GM23338 (cell line): ENCODE measurements around the gene CEP72. TPM values are rescaled to one million over a fixed set of nuclear protein-coding genes. Genes with fewer than 3 reads are reported as not detected.

Source experiments
- ATAC-seq: fragments of 200-7000 bp; cut with Tn5 transposase; 3 replicates; pipeline ENCODE4 v1.9.1; 2020
- DNase-seq: peaks from one replicate; pipeline ENCODE4 v3.0.0-alpha.2; 2015; ENCODE audit warnings: low spot score
- H2AFZ ChIP-seq: fragments of 200-600 bp; sonication (generic); 2 replicates; pipeline ENCODE4 v1.8.0; 2016; ENCODE audit warnings: antibody characterized with exemption, mild to moderate bottlenecking, moderate library complexity
- H3F3A ChIP-seq: fragments of 200-600 bp; sonication (generic); replicated peaks from 2 replicates; pipeline ENCODE4 v1.8.0; 2017; ENCODE audit warnings: antibody characterized with exemption, mixed run types, low read depth
- H3K27ac ChIP-seq: fragments of 200-600 bp; sonication (generic); 2 replicates; pipeline ENCODE4 v1.6.1; 2016; ENCODE audit warnings: low read depth
- H3K27me3 ChIP-seq: fragments of 200-600 bp; sonication (generic); 2 replicates; pipeline ENCODE4 v1.8.0; 2016; ENCODE audit warnings: mild to moderate bottlenecking, mixed run types, moderate library complexity; ENCODE audit not compliant: insufficient read depth
- H3K36me3 ChIP-seq: fragments of 200-600 bp; sonication (generic); 2 replicates; pipeline ENCODE4 v1.8.0; 2016; ENCODE audit warnings: mild to moderate bottlenecking; ENCODE audit not compliant: insufficient read depth
- H3K4me1 ChIP-seq: fragments of 200-600 bp; sonication (generic); 2 replicates; pipeline ENCODE4 v1.8.0; 2016; ENCODE audit warnings: mild to moderate bottlenecking, moderate library complexity; ENCODE audit not compliant: insufficient read depth
- H3K4me2 ChIP-seq: fragments of 200-600 bp; sonication (generic); 2 replicates; pipeline ENCODE4 v1.7.1; 2017; ENCODE audit warnings: mixed run types
- H3K4me3 ChIP-seq: fragments of 200-600 bp; sonication (generic); 2 replicates; pipeline ENCODE4 v1.6.1; 2016; ENCODE audit warnings: mixed run types
- H3K79me2 ChIP-seq: fragments of 200-600 bp; sonication (generic); replicated peaks from 2 replicates; pipeline ENCODE4 v1.8.0; 2017; ENCODE audit warnings: mild to moderate bottlenecking; ENCODE audit not compliant: insufficient read depth
- H3K9me2 ChIP-seq: fragments of 200-600 bp; sonication (generic); 2 replicates; pipeline ENCODE4 v1.8.0; 2017; ENCODE audit not compliant: insufficient read depth
- H4K20me1 ChIP-seq: fragments of 200-600 bp; sonication (generic); replicated peaks from 2 replicates; pipeline ENCODE4 v1.8.0; 2017; ENCODE audit warnings: mild to moderate bottlenecking; ENCODE audit not compliant: insufficient read depth
- H3K27ac Mint-ChIP-seq: 2 replicates; pipeline ENCODE4 v1.8.0; 2020; ENCODE audit warnings: inconsistent platforms, mild to moderate bottlenecking, moderate library complexity, mixed read lengths
- H3K27me3 Mint-ChIP-seq: 3 replicates; pipeline ENCODE4 v1.8.0; 2022; ENCODE audit warnings: low read depth, mild to moderate bottlenecking, moderate library complexity, mixed read lengths, inconsistent platforms; ENCODE audit not compliant: insufficient read depth, poor library complexity
- H3K36me3 Mint-ChIP-seq: 3 replicates; pipeline ENCODE4 v1.8.0; 2021; ENCODE audit warnings: low read depth, mild to moderate bottlenecking, inconsistent platforms, moderate library complexity, mixed read lengths
- H3K4me1 Mint-ChIP-seq: 3 replicates; pipeline ENCODE4 v1.8.0; 2020; ENCODE audit warnings: mild to moderate bottlenecking, inconsistent platforms, mixed read lengths
- H3K4me3 Mint-ChIP-seq: 3 replicates; pipeline ENCODE4 v1.8.0; 2021; ENCODE audit warnings: moderate library complexity, mild to moderate bottlenecking, inconsistent platforms, mixed read lengths
- H3K9me3 Mint-ChIP-seq: 3 replicates; pipeline ENCODE4 v1.8.0; 2020; ENCODE audit warnings: moderate library complexity, mild to moderate bottlenecking, inconsistent platforms, mixed read lengths
- CREB1 ChIP-seq: fragments of 250-450 bp; sonication (Bioruptor Pico); IDR thresholded peaks from 2 replicates; pipeline ENCODE4 v1.5.0; 2020; ENCODE audit warnings: low read depth, mild to moderate bottlenecking, moderate library complexity
- EZH2 ChIP-seq: fragments of 200-600 bp; sonication (generic); IDR thresholded peaks from one replicate; pipeline ENCODE4 v1.8.0; 2017; ENCODE audit warnings: antibody characterized with exemption, mild to moderate bottlenecking, low read depth; ENCODE audit not compliant: unreplicated experiment
- EZH2phosphoT487 ChIP-seq: fragments of 200-600 bp; sonication (generic); IDR thresholded peaks from one replicate; pipeline ENCODE4 v1.8.1; 2018; ENCODE audit warnings: antibody characterized with exemption; ENCODE audit not compliant: unreplicated experiment
- JUNB ChIP-seq: IDR thresholded peaks from one replicate; pipeline ENCODE4 v1.6.1; 2016; ENCODE audit warnings: antibody characterized with exemption; ENCODE audit not compliant: unreplicated experiment
- NANOG ChIP-seq: IDR thresholded peaks from 2 replicates; pipeline ENCODE4 v1.6.1; 2016; ENCODE audit warnings: antibody characterized with exemption, borderline replicate concordance
- POLR2AphosphoS5 ChIP-seq: IDR thresholded peaks from 2 replicates; pipeline ENCODE4 v1.6.1; 2016; ENCODE audit warnings: antibody characterized with exemption, low read depth
- STAT1 ChIP-seq: IDR thresholded peaks from one replicate; pipeline ENCODE4 v1.6.1; 2016; ENCODE audit warnings: antibody characterized with exemption; ENCODE audit not compliant: unreplicated experiment
- ZNF114 ChIP-seq: fragments of 250-450 bp; sonication (Bioruptor Pico); IDR thresholded peaks from 2 replicates; pipeline ENCODE4 v1.5.0; 2020; ENCODE audit warnings: mild to moderate bottlenecking, moderate library complexity
- polyA plus RNA-seq: library from polyadenylated mRNA; unstranded; fragments of >200 nt; fragmentation: Nextera tagmentation; extraction: Ambion mirVana; gene quantifications from 2 replicates; pipeline ENCODE4 v1.2.1, GENCODE V29; 2016
- total RNA-seq: library from RNA; depleted of rRNA; stranded (reverse); fragments of >200 nt; shearing (Covaris generic); gene quantifications from 2 replicates; pipeline ENCODE4 v1.2.3, GENCODE V29; 2014
- TF ChIP-seq, protein P1 (sequence below): IDR thresholded peaks from one replicate; pipeline ENCODE4 v1.6.1; 2018; ENCODE audit warnings: antibody characterized with exemption; ENCODE audit not compliant: unreplicated experiment
- TF ChIP-seq, protein P2 (sequence below): fragments of 250-450 bp; sonication (Bioruptor Pico); IDR thresholded peaks from 2 replicates; pipeline ENCODE4 v1.5.0; 2020; ENCODE audit warnings: mild to moderate bottlenecking, moderate library complexity
- TF ChIP-seq, protein P3 (sequence below), 2 experiments: fragments of 200-600 bp in 1 of 2; sonication (generic) in 1 of 2; conservative IDR thresholded peaks; 2 replicates each; pipeline versions ENCODE4 v1.5.1 to v1.6.1; 2016 to 2017; ENCODE audit warnings: antibody characterized with exemption in 2 of 2, low read depth in 2 of 2, mild to moderate bottlenecking in 2 of 2, moderate library complexity in 1 of 2
- TF ChIP-seq, protein P4 (sequence below): IDR thresholded peaks from 2 replicates; pipeline ENCODE4 v1.6.1; 2016; ENCODE audit warnings: antibody characterized with exemption

CEP72 gene
- total and polyA plus RNA-seq, 2 experiments from 2014 or later, result 15.5 to 27.1 TPM

DNA sequence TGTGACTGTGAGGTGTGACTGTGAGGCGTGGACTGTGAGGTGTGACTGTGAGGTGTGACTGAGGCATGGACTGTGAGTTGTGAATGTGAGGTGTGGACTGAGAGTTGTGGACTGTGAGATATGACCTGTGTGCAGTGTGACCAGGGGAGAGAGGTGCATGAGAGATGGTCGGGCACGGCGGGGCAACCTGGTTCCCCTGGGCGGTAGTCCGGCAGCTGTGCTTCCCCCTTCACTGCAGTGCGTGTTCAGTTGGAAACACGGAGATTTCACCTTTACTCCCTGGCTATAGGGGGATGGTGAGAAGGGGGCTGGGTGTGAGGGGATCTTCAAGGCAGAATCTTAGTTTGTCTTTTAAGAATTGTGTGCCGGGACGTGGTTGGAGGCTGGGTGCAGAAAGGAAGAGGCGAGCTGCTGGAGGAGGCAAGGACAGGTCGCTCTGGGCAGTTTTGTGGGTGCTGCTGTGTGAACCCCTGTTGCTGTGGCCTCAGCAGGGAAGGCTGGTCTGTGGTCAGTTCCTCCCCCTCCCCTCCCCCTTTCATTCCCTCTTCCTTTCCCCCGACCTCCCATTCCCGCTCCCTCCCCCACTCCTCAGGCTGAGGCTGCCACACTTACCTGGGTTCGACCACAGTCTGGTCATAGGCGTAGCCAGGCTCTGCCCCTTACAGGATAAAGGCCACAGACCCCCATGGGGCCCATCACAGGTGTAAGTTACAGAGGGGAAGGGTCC is 39.3 kb downstream of the CEP72 start:
- Histone ChIP-seq H3K36me3 (peaks cover 24% of the 10 kb centered on the region), H3K27ac (no peak overlapping the region), H3K9me2 (no peaks in the 10 kb centered on the region), H3K4me2 (no peak overlapping the region), H3K4me1 (no peaks in the 10 kb centered on the region), H3K79me2 (no peaks in the 10 kb centered on the region; the same call in 1 of the 2 replicates), H3F3A (peaks cover 10% of the 10 kb centered on the region), H4K20me1 (no peaks in the 10 kb centered on the region; the same call in 1 of the 2 replicates), H3K4me3 (no peak overlapping the region), H2AFZ (no peak overlapping the region), H3K27me3 (no peaks in the 10 kb centered on the region)
- no peak overlapping the region for H3K4me3 Mint-ChIP-seq
- H3K27me3 Mint-ChIP-seq, result peaks cover 7% of the 10 kb centered on the region
- ATAC-seq, result no peak
- H3K27ac Mint-ChIP-seq, result no peak overlapping the region
- no peak for DNase-seq
- TF ChIP-seq EZH2 (no peak), CREB1 (CRISPR knock-in tag) (no peak), NANOG (no peak), ZNF114 (CRISPR knock-in tag) (no peak), JUNB (no peak), POLR2AphosphoS5 (no peak), EZH2phosphoT487 (no peak), STAT1 (no peak)
- TF ChIP-seq, protein P1, sequence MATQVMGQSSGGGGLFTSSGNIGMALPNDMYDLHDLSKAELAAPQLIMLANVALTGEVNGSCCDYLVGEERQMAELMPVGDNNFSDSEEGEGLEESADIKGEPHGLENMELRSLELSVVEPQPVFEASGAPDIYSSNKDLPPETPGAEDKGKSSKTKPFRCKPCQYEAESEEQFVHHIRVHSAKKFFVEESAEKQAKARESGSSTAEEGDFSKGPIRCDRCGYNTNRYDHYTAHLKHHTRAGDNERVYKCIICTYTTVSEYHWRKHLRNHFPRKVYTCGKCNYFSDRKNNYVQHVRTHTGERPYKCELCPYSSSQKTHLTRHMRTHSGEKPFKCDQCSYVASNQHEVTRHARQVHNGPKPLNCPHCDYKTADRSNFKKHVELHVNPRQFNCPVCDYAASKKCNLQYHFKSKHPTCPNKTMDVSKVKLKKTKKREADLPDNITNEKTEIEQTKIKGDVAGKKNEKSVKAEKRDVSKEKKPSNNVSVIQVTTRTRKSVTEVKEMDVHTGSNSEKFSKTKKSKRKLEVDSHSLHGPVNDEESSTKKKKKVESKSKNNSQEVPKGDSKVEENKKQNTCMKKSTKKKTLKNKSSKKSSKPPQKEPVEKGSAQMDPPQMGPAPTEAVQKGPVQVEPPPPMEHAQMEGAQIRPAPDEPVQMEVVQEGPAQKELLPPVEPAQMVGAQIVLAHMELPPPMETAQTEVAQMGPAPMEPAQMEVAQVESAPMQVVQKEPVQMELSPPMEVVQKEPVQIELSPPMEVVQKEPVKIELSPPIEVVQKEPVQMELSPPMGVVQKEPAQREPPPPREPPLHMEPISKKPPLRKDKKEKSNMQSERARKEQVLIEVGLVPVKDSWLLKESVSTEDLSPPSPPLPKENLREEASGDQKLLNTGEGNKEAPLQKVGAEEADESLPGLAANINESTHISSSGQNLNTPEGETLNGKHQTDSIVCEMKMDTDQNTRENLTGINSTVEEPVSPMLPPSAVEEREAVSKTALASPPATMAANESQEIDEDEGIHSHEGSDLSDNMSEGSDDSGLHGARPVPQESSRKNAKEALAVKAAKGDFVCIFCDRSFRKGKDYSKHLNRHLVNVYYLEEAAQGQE, result no peak
- TF ChIP-seq, protein P2, sequence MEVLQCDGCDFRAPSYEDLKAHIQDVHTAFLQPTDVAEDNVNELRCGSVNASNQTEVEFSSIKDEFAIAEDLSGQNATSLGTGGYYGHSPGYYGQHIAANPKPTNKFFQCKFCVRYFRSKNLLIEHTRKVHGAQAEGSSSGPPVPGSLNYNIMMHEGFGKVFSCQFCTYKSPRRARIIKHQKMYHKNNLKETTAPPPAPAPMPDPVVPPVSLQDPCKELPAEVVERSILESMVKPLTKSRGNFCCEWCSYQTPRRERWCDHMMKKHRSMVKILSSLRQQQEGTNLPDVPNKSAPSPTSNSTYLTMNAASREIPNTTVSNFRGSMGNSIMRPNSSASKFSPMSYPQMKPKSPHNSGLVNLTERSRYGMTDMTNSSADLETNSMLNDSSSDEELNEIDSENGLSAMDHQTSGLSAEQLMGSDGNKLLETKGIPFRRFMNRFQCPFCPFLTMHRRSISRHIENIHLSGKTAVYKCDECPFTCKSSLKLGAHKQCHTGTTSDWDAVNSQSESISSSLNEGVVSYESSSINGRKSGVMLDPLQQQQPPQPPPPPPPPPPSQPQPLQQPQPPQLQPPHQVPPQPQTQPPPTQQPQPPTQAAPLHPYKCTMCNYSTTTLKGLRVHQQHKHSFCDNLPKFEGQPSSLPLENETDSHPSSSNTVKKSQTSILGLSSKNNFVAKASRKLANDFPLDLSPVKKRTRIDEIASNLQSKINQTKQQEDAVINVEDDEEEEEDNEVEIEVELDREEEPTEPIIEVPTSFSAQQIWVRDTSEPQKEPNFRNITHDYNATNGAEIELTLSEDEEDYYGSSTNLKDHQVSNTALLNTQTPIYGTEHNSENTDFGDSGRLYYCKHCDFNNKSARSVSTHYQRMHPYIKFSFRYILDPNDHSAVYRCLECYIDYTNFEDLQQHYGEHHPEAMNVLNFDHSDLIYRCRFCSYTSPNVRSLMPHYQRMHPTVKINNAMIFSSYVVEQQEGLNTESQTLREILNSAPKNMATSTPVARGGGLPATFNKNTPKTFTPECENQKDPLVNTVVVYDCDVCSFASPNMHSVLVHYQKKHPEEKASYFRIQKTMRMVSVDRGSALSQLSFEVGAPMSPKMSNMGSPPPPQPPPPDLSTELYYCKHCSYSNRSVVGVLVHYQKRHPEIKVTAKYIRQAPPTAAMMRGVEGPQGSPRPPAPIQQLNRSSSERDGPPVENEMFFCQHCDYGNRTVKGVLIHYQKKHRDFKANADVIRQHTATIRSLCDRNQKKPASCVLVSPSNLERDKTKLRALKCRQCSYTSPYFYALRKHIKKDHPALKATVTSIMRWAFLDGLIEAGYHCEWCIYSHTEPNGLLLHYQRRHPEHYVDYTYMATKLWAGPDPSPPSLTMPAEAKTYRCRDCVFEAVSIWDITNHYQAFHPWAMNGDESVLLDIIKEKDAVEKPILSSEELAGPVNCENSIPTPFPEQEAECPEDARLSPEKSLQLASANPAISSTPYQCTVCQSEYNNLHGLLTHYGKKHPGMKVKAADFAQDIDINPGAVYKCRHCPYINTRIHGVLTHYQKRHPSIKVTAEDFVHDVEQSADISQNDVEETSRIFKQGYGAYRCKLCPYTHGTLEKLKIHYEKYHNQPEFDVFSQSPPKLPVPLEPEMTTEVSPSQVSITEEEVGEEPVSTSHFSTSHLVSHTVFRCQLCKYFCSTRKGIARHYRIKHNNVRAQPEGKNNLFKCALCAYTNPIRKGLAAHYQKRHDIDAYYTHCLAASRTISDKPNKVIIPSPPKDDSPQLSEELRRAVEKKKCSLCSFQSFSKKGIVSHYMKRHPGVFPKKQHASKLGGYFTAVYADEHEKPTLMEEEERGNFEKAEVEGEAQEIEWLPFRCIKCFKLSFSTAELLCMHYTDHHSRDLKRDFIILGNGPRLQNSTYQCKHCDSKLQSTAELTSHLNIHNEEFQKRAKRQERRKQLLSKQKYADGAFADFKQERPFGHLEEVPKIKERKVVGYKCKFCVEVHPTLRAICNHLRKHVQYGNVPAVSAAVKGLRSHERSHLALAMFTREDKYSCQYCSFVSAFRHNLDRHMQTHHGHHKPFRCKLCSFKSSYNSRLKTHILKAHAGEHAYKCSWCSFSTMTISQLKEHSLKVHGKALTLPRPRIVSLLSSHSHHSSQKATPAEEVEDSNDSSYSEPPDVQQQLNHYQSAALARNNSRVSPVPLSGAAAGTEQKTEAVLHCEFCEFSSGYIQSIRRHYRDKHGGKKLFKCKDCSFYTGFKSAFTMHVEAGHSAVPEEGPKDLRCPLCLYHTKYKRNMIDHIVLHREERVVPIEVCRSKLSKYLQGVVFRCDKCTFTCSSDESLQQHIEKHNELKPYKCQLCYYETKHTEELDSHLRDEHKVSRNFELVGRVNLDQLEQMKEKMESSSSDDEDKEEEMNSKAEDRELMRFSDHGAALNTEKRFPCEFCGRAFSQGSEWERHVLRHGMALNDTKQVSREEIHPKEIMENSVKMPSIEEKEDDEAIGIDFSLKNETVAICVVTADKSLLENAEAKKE (CRISPR knock-in tag), result no peak
- TF ChIP-seq, protein P3, sequence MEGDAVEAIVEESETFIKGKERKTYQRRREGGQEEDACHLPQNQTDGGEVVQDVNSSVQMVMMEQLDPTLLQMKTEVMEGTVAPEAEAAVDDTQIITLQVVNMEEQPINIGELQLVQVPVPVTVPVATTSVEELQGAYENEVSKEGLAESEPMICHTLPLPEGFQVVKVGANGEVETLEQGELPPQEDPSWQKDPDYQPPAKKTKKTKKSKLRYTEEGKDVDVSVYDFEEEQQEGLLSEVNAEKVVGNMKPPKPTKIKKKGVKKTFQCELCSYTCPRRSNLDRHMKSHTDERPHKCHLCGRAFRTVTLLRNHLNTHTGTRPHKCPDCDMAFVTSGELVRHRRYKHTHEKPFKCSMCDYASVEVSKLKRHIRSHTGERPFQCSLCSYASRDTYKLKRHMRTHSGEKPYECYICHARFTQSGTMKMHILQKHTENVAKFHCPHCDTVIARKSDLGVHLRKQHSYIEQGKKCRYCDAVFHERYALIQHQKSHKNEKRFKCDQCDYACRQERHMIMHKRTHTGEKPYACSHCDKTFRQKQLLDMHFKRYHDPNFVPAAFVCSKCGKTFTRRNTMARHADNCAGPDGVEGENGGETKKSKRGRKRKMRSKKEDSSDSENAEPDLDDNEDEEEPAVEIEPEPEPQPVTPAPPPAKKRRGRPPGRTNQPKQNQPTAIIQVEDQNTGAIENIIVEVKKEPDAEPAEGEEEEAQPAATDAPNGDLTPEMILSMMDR (conservative IDR thresholded peaks at IDR 0.05; ENCODE audit: low read depth in 2 of 2), result no peak
- TF ChIP-seq, protein P4, sequence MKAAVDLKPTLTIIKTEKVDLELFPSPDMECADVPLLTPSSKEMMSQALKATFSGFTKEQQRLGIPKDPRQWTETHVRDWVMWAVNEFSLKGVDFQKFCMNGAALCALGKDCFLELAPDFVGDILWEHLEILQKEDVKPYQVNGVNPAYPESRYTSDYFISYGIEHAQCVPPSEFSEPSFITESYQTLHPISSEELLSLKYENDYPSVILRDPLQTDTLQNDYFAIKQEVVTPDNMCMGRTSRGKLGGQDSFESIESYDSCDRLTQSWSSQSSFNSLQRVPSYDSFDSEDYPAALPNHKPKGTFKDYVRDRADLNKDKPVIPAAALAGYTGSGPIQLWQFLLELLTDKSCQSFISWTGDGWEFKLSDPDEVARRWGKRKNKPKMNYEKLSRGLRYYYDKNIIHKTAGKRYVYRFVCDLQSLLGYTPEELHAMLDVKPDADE, result no peak
- H3K36me3 Mint-ChIP-seq, result peaks cover 10% of the 10 kb centered on the region
- peaks cover 10% of the 10 kb centered on the region; the same call in 2 of the 3 replicates for H3K9me3 Mint-ChIP-seq
- H3K4me1 Mint-ChIP-seq, result no peaks in the 10 kb centered on the region
